NCI-H146 (cell line): Measurements from ENCODE around the gene TLCD4.

Source experiments
- DNase-seq: peaks from one replicate; lab custom pipeline; 2025; lab: John Stamatoyannopoulos, UW

TLCD4 gene

DNA sequence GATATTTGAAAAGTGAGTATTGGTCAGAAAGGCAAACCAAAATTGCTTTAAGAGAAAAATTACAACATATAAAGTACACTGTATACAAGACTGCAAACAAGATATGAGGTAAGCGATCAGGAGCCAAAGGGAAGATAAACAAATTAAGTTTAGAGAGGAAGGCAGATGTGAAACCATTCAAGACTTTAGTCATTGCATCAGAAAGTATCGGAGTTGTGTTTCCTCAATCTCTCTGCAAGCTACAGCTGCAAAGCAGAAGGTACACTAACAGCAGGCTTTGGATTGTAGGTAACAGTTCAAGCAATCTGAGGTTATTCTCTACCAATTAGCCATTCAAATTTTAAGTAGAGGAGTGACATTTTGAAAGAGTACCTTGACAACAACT lies 21.3 kb upstream of the TLCD4 start:
- no peak for DNase-seq

DNA sequence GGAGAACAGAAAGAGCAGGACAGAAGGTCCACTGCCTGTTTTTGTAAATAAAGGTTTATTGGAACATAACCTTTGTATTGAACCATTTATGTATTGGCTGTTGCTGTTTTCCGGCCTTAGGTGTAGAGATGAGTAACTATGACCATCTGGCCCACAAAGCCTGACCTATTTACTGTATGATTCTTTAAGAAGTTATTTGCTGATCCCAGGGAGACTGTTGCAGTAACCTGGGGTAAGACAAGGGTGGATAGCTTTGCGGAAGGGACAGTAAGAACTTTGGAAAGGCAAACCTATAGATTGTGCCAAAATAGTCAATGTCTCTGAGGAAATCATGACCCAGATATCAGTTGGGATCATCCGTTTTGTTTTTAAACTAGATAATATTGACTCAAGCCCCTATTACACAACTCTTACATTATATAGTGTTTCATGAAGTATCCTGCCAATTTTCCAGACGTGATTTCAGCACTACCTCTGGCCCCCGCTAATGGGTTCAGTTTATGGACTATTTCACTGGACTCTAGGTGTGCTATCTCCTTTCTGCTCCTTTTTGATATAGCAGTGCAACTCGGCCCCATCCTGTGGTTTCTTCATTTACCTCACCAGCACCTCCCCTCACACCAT lies 20.8 kb upstream of the TLCD4 start:
- DNase-seq, result no peak

DNA sequence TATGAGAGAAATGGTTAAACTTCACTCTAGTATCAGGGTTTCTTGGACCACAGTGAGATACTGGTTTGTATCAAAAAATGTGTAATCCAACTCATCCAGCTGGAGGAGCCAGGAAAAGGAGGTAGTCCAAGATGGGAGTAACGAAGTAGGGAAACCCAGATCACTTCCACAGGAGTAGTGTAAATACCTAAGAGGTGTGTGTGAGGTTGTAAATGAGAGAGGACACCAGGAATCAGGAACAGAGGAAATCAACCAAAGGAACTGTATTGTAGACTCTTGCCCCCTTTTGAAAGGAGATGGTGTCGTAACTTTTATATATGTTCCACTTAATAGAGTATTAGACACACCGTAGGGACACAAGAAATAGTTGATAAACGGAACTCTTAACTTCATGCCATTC lies 19.7 kb upstream of the TLCD4 start:
- DNase-seq, result no peak

DNA sequence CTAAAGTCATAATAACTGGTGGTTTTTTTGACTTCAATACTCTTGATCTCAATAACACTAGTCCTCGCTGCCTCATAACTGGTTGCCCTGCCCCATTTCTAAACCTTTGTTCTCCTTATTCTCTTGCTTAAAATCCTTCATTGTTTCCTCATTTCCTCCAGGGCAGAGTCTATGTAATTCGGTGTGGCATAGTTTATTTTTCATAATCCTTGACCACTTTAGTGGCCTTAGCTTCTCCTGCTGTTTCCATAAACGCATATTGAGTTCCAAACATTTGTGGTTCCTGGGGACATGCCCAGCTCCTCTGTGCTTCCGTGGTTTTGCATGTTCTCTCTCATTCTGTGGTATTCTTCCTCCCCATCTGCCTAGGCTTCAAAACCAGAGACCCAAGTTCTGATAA lies 19.0 kb upstream of the TLCD4 start:
- DNase-seq, result no peak

DNA sequence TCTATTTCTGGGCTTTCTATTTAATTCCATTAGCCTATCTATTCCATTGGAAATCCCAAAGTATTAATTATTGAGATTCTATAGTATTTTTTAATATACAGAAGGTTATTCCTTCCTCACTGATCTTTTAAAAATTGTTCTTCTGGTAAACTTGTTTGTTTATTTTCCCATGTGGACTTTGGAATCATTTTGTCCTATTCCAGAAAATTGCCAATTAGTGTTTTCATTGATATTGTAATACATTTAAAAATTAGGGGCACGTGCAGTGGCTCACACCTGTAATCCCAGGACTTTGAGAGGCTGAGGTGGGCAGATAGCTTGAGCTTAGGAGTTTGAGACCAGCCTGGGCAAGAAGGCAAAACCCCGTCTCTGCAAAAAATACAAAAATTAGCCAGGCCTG lies 8.4 kb upstream of the TLCD4 start:
- DNase-seq, result no peak

DNA sequence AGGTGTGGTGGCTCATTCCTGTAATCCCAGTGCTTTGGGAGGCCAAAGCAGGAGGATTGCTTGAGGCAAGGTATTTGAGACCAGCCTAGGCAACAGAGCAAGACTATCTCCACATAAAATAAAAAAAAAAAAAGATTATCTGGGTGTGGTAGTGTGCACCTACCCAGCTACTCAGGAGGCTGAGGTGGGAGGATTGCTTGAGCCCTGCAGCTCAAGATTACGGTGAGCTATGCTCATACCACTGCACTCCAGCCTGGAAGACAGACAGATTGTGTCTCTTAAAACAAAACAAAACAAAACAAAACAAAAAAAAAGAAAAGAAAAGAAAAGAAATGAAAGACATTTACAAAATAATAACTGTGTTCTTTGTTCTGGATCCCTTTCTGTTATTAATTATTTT lies 6.1 kb upstream of the TLCD4 start:
- DNase-seq, result no peak

DNA sequence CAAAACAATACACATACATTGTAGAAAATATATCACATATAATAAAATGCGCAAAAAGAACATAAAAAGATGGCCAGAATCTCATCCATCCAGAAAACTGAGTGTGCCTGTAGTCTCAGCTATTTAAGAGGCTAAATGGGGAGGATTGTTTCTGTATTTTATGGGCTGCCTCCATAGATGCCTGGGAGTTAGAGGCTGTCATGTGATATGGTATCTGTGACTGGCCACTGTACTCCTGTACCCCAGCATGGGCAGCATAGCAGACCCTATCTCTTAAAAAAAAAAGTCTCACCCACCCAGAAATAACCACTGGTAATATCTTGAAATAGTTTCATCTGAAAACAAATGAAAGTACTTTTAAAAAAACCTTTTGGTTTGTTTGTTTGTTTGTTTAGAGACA lies 3.5 kb upstream of the TLCD4 start:
- DNase-seq, result no peak

DNA sequence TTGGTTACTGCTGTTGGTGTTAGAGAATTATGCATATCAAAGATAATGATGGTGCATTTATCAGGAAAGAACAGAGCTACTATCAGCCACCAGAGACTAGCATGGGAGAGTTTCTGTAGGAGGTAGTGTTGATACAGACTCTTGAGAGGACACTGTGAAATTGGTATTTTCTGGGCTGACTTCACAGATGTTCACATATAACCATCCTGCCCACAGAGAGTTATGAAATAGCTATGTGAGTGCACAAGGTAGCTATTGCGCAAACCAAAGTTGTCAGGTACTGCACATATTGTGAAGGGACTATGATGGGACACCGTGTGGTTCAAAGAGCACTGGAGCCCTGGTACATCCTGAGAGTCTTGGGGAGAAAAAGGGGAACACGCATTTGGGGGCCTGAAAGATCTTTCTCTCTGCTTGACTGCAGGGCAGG lies 1.4 kb upstream of the TLCD4 start:
- no peak for DNase-seq

DNA sequence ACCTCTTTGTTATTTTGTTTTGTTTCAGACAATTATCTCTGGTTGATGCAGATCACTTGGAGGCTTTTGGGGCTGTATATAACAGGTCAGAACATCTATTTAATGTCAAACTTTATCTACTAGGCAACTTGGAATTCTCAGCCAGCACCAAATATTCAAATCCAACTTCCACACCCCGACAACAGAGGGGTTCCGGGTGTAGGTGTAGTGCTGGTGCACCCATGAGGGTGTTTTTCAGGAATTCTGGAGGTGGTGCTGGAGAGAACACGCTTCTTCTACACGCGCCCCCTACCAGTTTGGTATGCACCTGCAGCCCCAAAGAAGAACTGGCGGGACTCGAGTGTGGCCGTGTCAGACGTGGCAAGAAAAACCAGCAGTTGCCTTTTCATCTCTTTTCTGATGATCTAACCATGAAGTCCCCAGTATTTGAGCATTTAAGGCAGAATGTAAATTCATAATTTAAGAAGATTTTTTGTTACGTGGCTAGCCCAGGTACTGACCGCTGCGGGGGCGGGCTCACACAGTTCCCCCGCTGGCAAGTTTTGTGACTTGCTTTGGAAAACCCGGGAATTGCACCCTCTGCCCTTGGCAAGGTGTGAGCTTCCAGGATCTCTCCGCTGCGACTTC lies 462 bp upstream of the TLCD4 start:
- peak; percentile 70 for DNase-seq

DNA sequence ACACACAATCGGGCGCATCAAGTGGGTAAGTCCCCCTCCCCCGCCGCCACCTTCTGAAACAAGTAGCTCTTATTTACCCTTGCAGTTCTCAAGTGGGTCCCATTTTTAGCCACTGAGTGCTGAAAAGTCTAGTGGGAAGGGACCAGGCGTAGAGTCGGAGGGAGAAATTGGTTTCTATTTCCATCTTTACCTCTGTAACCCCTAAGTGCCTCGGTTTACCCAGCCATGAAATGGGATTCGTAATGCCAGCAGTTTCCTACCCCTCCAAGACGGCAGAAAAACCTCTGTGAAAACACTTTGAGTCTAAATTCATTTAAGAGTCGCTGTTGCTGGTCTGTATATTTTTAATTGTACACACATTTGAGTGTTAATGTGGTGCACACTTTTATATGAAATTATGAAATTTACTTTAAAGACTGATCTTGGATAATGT lies 928 bp downstream of the TLCD4 start:
- DNase-seq, result no peak

DNA sequence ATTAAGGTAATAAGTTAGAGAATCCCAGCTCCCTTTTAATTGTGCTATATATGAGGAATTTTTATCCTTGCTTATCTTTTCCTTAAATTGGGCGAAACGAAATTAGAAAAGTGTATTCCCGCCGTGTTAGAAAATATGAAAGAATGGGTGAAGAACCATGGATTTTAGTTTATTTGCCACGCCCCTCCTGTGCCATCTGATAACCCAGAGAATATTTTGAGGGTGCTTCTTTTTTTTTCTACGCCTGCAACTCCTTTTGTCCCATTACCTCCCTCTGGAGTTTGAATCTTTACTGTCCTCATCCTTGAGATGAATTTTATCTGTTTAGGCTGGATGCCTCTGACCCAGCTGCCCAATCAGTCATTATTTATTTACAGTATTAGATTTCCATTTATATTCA lies 1.6 kb downstream of the TLCD4 start:
- no peak for DNase-seq

DNA sequence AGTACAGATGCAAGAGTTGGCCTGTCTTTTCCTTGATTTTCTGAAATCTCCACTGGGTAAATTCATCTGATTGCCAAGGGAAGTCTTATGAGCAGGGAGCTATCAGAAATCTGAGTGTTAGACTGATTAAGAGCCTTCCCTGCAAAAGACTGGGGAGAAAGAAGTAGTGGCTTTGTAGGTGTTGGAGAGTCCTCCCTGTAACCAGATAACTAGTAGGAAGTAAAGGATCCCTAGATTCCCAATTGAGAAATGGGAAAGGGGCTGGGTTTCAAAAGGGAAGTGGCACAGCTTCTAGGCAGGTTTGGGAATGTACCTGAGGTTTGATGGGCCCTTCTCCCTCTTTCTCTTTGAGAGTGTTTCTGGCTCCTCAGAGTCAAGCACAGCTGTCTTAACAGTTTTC lies 2.1 kb downstream of the TLCD4 start:
- DNase-seq, result no peak

DNA sequence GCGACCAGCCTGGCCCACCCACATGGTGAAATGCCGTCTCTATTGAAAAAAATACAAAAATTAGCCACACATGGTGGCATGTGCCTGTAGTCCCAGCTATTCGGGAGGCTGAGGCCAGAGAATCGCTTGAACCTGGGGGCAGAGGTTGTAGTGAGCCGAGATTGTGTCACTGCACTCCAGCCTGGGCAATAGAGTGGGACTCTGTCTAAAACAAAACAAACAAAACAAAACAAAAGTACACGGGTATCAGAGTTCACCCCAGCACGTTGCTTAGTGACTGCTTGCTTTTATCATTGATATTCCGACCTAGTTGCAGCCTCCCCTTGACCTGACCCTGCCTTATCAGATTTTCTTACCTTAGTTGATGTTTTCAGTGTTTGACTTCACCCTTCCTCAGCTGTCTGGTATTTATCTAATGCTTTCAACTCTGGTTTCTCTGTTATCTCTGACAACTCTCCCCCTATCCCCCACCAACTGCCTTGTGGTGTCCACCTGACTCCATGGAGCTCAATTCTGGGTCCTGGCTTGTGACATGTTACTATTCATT lies 5.1 kb downstream of the TLCD4 start:
- DNase-seq, result no peak

DNA sequence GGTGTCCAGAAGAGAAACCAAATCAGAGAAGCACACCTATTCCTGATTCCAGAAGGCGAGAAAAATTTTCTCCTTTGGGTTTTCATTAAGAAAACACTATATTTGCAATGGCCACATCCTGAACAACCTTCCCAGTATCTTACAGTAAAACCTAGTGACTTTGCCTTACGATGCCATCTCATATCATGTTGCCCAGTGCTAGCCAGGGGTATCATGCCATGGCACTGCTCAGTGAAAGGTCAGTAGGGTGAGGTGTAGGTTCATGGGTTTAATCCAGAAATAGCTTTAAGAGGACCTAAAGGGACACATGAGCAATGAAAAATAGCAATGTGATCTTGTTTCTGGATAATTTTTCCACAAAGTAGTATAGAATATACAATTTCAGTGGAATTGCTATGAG lies 7.2 kb downstream of the TLCD4 start:
- no peak for DNase-seq

DNA sequence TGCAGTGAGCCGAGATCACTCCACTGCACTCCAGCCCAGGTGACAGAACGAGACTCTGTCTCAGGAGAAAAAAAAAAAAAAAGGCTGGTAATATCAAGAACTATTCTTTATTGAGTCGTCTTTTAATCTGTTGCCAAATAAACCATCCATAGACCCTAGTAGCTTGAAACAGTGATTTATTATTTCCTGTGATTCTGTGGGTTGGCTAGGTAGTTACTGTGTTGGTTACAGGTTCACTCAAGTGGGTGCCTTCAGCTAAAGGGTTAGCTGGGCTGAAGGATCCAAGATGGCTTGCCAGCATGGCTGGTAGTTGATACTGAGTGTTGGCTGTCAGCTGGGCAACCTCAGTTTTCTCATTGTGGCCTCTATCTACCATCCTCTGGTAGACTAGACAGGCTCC lies 9.2 kb downstream of the TLCD4 start:
- no peak for DNase-seq

DNA sequence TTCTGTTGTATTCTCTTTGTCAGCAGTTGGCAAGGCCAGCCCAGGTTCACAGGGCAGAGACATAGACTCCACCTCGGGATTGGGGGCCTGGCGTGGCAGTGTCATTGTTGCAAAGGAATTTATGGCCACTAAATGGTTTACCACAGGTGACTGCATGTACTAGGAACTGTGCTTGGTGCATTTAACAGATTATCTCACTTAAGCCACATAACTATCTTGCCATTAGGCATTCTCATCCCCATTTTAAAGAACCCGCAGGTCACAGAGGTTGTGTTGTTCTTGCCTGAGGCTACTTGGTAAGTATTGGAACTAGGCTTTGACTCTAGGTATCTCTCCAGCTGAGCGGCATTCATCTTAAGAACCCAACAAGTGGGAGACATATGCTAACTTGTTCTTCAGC lies 9.7 kb downstream of the TLCD4 start:
- DNase-seq, result no peak

DNA sequence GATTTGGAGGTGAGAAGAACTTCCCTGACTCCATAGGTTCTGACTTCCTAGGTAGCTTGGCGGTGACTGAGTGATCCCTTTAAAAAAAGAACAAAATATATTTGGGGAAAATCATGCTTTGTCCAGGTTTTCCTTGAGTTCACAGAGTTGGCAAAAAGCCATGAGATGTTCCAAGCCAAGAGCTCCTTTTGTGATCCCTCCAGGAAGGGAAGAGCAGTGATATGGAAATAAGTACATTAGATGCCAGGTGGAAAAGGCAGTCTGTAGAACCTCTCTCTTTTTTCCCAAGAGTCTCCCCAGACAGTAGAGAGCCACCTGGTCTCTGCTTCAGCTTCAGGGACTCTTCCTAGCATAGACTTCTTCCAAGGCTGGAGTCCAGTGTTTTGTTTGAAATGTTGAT lies 10.2 kb downstream of the TLCD4 start:
- no peak for DNase-seq

DNA sequence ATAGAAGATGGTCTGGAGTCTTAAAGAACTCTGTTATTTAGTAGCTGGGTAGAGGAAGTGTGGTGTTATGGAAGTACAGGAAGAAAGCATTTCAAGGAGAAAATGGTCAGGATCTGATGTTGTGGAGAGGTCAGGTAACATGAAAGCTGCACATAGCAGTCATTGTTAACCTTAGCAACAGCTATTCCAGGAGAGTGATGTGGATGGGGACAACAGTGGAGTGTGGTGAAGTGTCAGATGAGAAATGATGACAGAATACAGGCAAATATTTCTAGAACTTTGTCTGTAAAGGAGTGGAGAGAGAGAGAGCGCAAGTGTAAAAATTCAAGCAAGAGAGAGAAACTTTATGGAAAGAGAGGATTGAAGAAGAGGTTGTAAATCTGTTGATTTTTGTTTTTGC lies 15.6 kb downstream of the TLCD4 start:
- DNase-seq, result no peak

DNA sequence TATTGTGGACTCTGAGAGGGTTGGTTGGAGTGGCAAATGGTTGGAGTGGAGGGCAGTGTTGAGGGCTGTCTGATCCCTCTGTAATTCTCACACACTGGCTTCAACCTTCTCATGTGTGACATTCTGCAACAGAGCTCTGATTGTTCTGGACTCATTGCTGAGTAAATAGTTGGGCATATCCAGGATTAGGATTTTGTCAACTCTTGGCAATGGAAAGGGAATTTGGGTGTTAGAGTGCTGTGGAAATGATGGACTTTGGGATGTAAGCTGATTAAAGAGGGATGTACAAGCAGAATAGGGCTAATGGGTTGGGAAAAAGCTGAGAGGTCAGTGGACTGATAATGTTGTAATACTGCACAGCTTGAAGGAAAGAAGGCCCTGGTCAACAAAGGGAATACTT lies 16.5 kb downstream of the TLCD4 start:
- DNase-seq, result no peak

DNA sequence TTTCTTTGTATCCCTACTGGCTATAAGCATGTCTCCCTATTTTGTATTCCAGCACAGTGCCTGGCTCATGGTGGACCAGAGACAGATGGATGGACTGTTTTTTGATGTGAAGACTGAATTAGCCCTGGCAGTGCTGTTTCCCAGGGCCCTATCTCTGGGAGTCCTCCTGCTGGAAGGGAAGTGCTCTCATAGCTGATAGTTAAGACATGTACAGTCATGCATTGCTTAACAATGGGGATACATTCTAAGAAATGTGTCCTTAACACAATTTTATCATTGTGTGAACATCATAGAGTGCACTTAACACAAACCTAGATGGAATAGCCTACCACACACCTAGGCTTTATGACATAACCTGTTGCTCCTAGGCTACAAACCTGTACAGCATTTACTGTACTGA lies 21.1 kb downstream of the TLCD4 start:
- no peak for DNase-seq

DNA sequence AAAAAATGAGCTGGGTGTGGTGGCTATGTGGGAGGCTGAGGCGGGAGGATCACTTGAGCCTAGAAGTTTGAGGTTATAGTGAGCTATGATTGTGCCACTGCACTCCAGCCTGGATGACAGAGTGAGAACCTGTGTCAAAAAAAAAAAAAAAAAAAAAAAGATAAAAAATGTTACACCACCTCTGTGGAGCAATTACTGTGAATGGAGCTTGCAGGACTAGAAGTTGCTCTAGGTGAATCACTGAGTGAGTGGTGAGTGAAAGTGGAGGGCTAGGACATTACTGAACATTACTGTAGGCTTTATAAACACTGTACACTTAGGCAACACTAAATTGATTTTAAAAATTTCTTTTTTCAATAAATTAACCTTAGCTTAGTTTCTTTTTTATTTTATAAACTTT lies 21.9 kb downstream of the TLCD4 start:
- no peak for DNase-seq

DNA sequence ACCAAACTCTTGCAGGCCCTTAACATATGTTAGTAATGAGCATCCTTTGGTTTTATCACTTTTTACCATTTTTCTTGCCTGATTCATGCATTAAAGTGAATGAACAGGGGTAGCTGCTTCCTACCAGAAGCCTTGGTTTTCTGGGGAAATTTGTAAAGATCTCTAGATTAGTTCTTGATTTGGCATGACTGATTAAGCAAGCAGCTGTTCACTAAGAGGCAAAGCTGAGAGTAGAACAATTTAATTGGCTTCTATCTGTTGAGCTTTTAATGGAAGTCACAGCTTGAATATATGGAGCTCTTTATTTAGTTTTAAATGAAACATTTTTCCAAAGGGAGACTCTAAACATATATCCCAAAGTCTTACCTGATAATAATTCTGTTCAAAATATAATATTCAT lies 23.6 kb downstream of the TLCD4 start:
- DNase-seq, result no peak

DNA sequence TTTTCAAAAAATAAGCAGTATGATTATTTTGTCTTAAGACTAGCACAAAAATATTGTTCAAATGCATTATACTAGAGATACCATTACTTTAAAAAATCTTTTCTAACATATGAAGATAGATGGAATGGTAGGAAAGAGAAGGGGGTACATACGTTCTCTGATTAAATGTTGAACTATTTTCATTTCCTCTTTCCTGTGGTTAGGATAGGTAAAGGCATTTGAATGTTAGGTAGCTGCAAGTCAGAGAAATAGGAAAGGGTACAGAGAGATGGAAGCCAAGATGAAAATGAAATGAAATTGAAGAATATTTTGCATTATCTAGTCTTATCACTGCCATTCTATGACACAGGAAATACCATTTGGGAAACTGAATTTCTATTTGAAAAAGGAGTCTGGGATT lies 28.3 kb downstream of the TLCD4 start:
- DNase-seq, result no peak

DNA sequence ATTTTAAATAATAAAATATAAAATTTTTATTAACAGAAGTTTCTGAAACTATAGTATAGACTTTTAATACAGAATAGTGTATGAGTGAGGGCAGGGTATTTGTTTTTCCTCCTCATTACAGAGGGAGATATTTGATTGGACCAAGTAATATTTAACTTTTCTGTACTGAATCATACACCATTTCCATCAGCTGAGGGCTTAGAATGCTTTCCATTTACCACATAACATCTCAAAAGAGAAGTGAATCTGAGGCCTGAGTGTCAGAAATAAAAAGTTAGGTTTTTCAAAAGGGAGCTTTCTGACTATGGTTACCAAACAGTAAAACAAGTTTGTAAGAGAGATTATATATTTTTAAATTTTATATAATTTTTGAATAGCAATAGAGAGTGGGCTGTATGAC lies 29.5 kb downstream of the TLCD4 start:
- no peak for DNase-seq
